BJ (cell line): ENCODE data around the gene ZNF683. TPM values are rescaled to one million over a fixed set of nuclear protein-coding genes. Genes with fewer than 3 reads are reported as not detected.

ENCODE experiments used
- CTCF ChIA-PET: fragments of 350-600 bp; formaldehyde crosslinking; extraction: SDS; loops from one replicate; lab custom pipeline; 2021; ENCODE audit warnings: antibody characterized with exemption, inconsistent platforms; lab: Yijun Ruan, JAX
- POLR2A ChIA-PET: fragments of 300-600 bp; sonication (Branson Sonifier 250); formaldehyde crosslinking; extraction: SDS; loops from one replicate; lab custom pipeline; 2021; ENCODE audit warnings: antibody characterized with exemption; lab: Charles Lee
- DNase-seq: peaks from one replicate; pipeline ENCODE4 v3.0.0-alpha.2; 2011; ENCODE audit warnings: low read depth
- H3K27me3 ChIP-seq: 2 replicates; pipeline ENCODE4 v1.6.0; 2011; ENCODE audit warnings: low read length; ENCODE audit not compliant: control insufficient read depth, insufficient read depth
- H3K36me3 ChIP-seq: 2 replicates; pipeline ENCODE4 v1.5.1; 2011; ENCODE audit warnings: low read length; ENCODE audit not compliant: control insufficient read depth, insufficient read depth
- H3K4me3 ChIP-seq: 2 replicates; pipeline ENCODE4 v1.5.1; 2011; ENCODE audit warnings: low read depth, mild to moderate bottlenecking, control low read depth, low read length
- CTCF ChIP-seq: IDR thresholded peaks from 2 replicates; pipeline ENCODE4 v1.5.1; 2011; ENCODE audit warnings: low read depth, mild to moderate bottlenecking, control low read depth, inconsistent platforms, low read length, moderate library complexity; ENCODE audit not compliant: insufficient read depth
- polyA plus RNA-seq: library from polyadenylated mRNA; depleted of rRNA; stranded (reverse); fragments of >200 nt; gene quantifications from 2 replicates; pipeline ENCODE4 v1.2.3, GENCODE V29; 2011

The ZNF683 gene
- polyA plus RNA-seq, 1 experiment = not detected

- no peak for DNase-seq
- Histone ChIP-seq H3K4me3 (no peak overlapping the region), H3K36me3 (no peaks in the 10 kb centered on the region), H3K27me3 (no peaks in the 10 kb centered on the region)
- ChIA-PET POLR2A (no interaction called here), CTCF (interaction anchor here (0.7 kb wide), 1 partner anchor 18 kb away, joined by 3 read pairs; no protein-coding TSS in a partner anchor)
- TF ChIP-seq CTCF = no peak
Observed at GRCh38 chr1:26399034-26399433, 26.5 kb upstream of the ZNF683 start.

- Histone ChIP-seq H3K4me3 (no peak overlapping the region), H3K27me3 (0 out of 2 replicates have a peak, but pooled peaks cover 1% of the 10 kb centered on the region), H3K36me3 (no peaks in the 10 kb centered on the region)
- no peak for TF ChIP-seq CTCF
- ChIA-PET CTCF (interaction anchor here (0.9 to 1.7 kb wide), 7 partner anchors 10 to 130 kb away, joined by 3 to 7 read pairs (median 4); partner anchors contain the start of gene LIN28A), POLR2A (no interaction called here)
- no peak for DNase-seq
Observed at GRCh38 chr1:26395754-26396153, 23.2 kb upstream of the ZNF683 start.

GRCh38 chr1:26391450-26391849 lies 18.9 kb upstream of the ZNF683 start:
- DNase-seq = no peak
- TF ChIP-seq CTCF = peak; percentile 89
- POLR2A ChIA-PET = no interaction called here
- 0 out of 2 replicates have a peak, but pooled peaks cover 1% of the 10 kb centered on the region for H3K27me3 ChIP-seq
- no peaks in the 10 kb centered on the region for H3K36me3 ChIP-seq
- no peak overlapping the region for H3K4me3 ChIP-seq
- CTCF ChIA-PET = interaction anchor here (0.8 to 3.7 kb wide), 19 partner anchors 11 to 241 kb away, joined by 3 to 13 read pairs (median 4); partner anchors contain the start of genes C1orf232, CATSPER4, SH3BGRL3 and ZNF593

- CTCF ChIA-PET = interaction anchor here (0.8 to 3.7 kb wide), 3 partner anchors 26 to 114 kb away, joined by 3 to 13 read pairs (median 6); no protein-coding TSS in a partner anchor
- no peak for DNase-seq
- POLR2A ChIA-PET = no interaction called here
- no peak for TF ChIP-seq CTCF
- H3K27me3 ChIP-seq = 0 out of 2 replicates have a peak, but pooled peaks cover 1% of the 10 kb centered on the region
- no peak overlapping the region for H3K4me3 ChIP-seq
- no peaks in the 10 kb centered on the region for H3K36me3 ChIP-seq
Observed at GRCh38 chr1:26389604-26390247, 17.2 kb upstream of the ZNF683 start.

- no peaks in the 10 kb centered on the region for H3K36me3 ChIP-seq
- no peak for DNase-seq
- ChIA-PET CTCF (interaction anchor here (0.8 to 3.7 kb wide), 3 partner anchors 25 to 113 kb away, joined by 3 to 13 read pairs (median 3); no protein-coding TSS in a partner anchor), POLR2A (no interaction called here)
- 0 out of 2 replicates have a peak, but pooled peaks cover 1% of the 10 kb centered on the region for H3K27me3 ChIP-seq
- no peak for TF ChIP-seq CTCF
- no peak overlapping the region for H3K4me3 ChIP-seq
Observed at GRCh38 chr1:26388791-26389445, 16.4 kb upstream of the ZNF683 start.
